Prostate gland (tissue), 2 donors: ENCODE data around the gene LYSMD2. TPM values are rescaled to one million over a fixed set of nuclear protein-coding genes. Genes with fewer than 3 reads are reported as not detected.
A peak's percentile ranks its signal among the peaks of the same experiment; 100 is the strongest.

Source experiments
- DNase-seq: peaks from one replicate; pipeline ENCODE4 v3.0.0-alpha.2; 2019; ENCODE audit warnings: low spot score
- H3K27ac ChIP-seq, 2 donors: fragments of 200-600 bp; sonication (generic); 2 replicates each; pipeline ENCODE4 v1.5.1; 2017 to 2019
- H3K27me3 ChIP-seq: fragments of 200-600 bp; sonication (generic); replicated peaks from 2 replicates; pipeline ENCODE4 v1.5.1; 2019; ENCODE audit not compliant: insufficient read depth
- H3K36me3 ChIP-seq, 2 donors: fragments of 200-600 bp; sonication (generic); 1 replicate in 1 of 2; 2 replicates in 1 of 2; pipeline versions ENCODE4 v1.5.1 to v1.8.1; 2017 to 2019
- H3K4me1 ChIP-seq: fragments of 200-600 bp; sonication (generic); replicated peaks from 2 replicates; pipeline ENCODE4 v1.5.1; 2019
- H3K4me3 ChIP-seq, 2 donors: fragments of 200-600 bp; sonication (generic); 2 replicates each; pipeline ENCODE4 v1.5.1; 2017 to 2019
- H3K9me3 ChIP-seq: fragments of 200-600 bp; sonication (generic); 2 replicates; pipeline ENCODE4 v1.5.1; 2017
- CTCF ChIP-seq, 4 experiments: fragments of 200-600 bp in 2 of 4; fragments of 450-650 bp in 2 of 4; sonication (generic) in 2 of 4; IDR thresholded peaks; 1 replicate in 3 of 4; 2 replicates in 1 of 4; pipeline ENCODE4 v1.5.1; 2016 to 2019; ENCODE audit warnings: antibody characterized with exemption in 4 of 4, mild to moderate bottlenecking in 2 of 4, moderate library complexity in 2 of 4
- POLR2A ChIP-seq: fragments of 450-650 bp; IDR thresholded peaks from one replicate; pipeline ENCODE4 v1.6.1; 2016; ENCODE audit warnings: antibody characterized with exemption, mild to moderate bottlenecking
- POLR2AphosphoS5 ChIP-seq: sonication (generic); formaldehyde crosslinking; IDR thresholded peaks from one replicate; pipeline ENCODE4 v1.6.1; 2017; ENCODE audit warnings: antibody characterized with exemption
- WGBS: methylation state at CpG from one replicate; pipeline ENCODE4 v1.1.5; 2018; 5-methylcytosine and 5-hydroxymethylcytosine counted together
- intact Hi-C: fragments of 100-400 bp; cut with DNase I; formaldehyde crosslinking; loops from one replicate; pipeline ENCODE4 v1.14.2; 2022
- total RNA-seq, 2 donors: library from RNA; depleted of rRNA; stranded (reverse); fragments of >200 nt; gene quantifications; one replicate each; pipeline ENCODE4 v1.1.0, GENCODE V29; 2016

LYSMD2 gene
- total RNA-seq, 2 donors from 2014 or later: 15.0 to 29.9 TPM

- H3K36me3 ChIP-seq: no peaks in the 10 kb centered on the region
- no peaks in the 10 kb centered on the region for H3K4me1 ChIP-seq
- no peak for TF ChIP-seq CTCF (IDR thresholded peaks at IDR 0.05)
- no peak for TF ChIP-seq POLR2AphosphoS5
- TF ChIP-seq POLR2A: no peak
- no peak overlapping the region for H3K27ac ChIP-seq
- no peak overlapping the region for H3K4me3 ChIP-seq
- 70% methylated on average over 3 of the region's 3 CpGs for whole genome bisulfite sequencing
- no peaks in the 10 kb centered on the region for H3K9me3 ChIP-seq
- DNase-seq: no peak
- H3K27me3 ChIP-seq: no peaks in the 10 kb centered on the region
- intact Hi-C loops: no loop called here
Observed at GRCh38 chr15:51692154-51692553, 45.3 kb downstream of the LYSMD2 start.

DNA sequence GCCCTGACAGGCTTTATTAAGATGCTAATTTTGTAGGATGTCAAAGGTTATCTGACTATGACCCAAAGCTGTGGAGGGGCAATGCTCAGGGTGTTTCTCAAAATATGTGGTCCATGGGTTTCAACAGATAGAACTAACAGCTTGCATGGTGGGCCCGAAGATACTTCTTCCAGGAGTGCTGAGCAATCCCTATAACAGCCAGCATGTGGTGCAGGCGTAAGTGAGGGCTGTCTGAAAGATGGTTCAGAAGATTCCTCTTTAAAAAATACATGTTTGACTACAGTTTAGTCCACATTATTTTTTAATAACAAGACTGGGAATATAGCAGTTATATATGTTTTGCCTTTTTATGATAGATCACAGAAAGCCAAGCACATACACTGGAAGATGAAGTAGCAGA lies 48.6 kb downstream of the LYSMD2 start:
- Histone ChIP-seq H3K27me3 (peaks cover 2% of the 10 kb centered on the region), H3K4me3 (no peak overlapping the region), H3K4me1 (no peaks in the 10 kb centered on the region), H3K27ac (no peak overlapping the region), H3K36me3 (no peaks in the 10 kb centered on the region), H3K9me3 (no peaks in the 10 kb centered on the region)
- DNase-seq: no peak
- WGBS: 76% methylated on average over 2 of the region's 2 CpGs
- intact Hi-C loops: no loop called here
- TF ChIP-seq POLR2AphosphoS5 (no peak), CTCF (IDR thresholded peaks at IDR 0.05) (no peak)

DNA sequence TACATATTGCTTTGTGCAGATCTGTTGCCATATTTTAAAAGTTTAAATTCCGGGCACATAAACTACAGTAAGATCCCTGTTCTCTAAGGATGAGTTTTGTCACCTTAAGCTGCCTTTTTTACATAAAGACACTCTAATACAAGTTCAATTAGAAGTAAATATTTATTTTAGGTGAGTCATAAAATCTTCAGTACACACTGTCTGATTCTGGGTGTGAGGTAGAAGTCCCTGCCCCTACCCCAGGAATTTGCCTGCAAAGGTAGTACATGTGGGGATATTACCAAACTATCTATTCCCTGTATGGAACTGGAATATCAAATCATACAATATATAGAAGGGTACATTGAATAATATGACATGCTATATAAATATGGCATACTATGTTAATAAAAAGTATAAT lies 49.9 kb downstream of the LYSMD2 start:
- Histone ChIP-seq H3K4me1 (no peaks in the 10 kb centered on the region), H3K27me3 (peaks cover 2% of the 10 kb centered on the region), H3K4me3 (no peak overlapping the region), H3K27ac (no peak overlapping the region), H3K9me3 (no peaks in the 10 kb centered on the region), H3K36me3 (no peaks in the 10 kb centered on the region)
- TF ChIP-seq POLR2AphosphoS5 (no peak), POLR2A (no peak), CTCF (IDR thresholded peaks at IDR 0.05) (no peak)
- intact Hi-C loops: no loop called here
- 0% methylated on average over 1 of the region's 1 CpG for WGBS
- DNase-seq: no peak

GRCh38 chr15:51681303-51681963 lies 56.0 kb downstream of the LYSMD2 start, which contains the start of gene SCG3:
Gene SCG3, plus strand, starts transcription at chr15:51681503. Its CDS starts 253 bp downstream, at chr15:51681756.
- 4% methylated on average over 38 of the region's 38 CpGs for WGBS

More at GRCh38 chr15:51681303-51681963, 56.0 kb downstream of the LYSMD2 start, which contains the start of gene SCG3:
- intact Hi-C loops: no loop called here
- H3K27me3 ChIP-seq: peaks cover 2% of the 10 kb centered on the region
- H3K4me1 ChIP-seq: no peaks in the 10 kb centered on the region
- H3K36me3 ChIP-seq: no peaks in the 10 kb centered on the region
- no peak within 1 kb of the TSS for H3K4me3 ChIP-seq
- H3K9me3 ChIP-seq: no peaks in the 10 kb centered on the region
- no peak within 1 kb of the TSS for H3K27ac ChIP-seq
- DNase-seq: peak; percentile 50
- TF ChIP-seq POLR2AphosphoS5 (no peak), POLR2A (no peak), CTCF (IDR thresholded peaks at IDR 0.05) (no peak)
